ENCODE data around the gene COQ4.

DNA sequence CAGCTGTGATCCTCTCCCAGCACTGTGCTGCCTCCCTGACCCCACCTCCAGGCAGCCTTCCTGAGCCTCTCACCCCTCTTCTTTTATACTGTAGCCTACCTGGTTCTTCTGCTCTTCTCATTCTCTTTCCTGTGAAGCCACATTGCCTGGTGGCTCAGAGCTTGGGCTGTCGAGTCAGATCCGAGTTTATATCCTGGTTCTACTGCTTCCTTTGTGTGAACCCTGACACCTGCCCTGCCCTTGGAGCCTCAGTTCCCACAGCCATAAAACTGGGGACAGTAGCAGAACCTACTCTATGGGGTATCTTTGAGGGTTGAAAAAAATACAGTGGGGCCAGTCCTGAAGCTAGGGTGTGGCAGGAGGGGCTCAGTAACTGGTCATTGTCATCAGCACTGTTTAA, 26.5 kb downstream of the COQ4 start:
- TF ChIP-seq CTCF (IDR thresholded peaks at IDR 0.05; ENCODE audit: low read depth, low read length, missing input control) (no peak), RAD21 (IDR thresholded peaks at IDR 0.05) (no peak), RXRA (IDR thresholded peaks at IDR 0.05) (no peak), GABPA (IDR thresholded peaks at IDR 0.05 in 1 of 2, conservative IDR thresholded peaks at IDR 0.05 in 1 of 2) (no peak), TAF1 (conservative IDR thresholded peaks at IDR 0.05) (no peak), SP1 (IDR thresholded peaks at IDR 0.05) (no peak)
- TF ChIP-seq, protein P1, sequence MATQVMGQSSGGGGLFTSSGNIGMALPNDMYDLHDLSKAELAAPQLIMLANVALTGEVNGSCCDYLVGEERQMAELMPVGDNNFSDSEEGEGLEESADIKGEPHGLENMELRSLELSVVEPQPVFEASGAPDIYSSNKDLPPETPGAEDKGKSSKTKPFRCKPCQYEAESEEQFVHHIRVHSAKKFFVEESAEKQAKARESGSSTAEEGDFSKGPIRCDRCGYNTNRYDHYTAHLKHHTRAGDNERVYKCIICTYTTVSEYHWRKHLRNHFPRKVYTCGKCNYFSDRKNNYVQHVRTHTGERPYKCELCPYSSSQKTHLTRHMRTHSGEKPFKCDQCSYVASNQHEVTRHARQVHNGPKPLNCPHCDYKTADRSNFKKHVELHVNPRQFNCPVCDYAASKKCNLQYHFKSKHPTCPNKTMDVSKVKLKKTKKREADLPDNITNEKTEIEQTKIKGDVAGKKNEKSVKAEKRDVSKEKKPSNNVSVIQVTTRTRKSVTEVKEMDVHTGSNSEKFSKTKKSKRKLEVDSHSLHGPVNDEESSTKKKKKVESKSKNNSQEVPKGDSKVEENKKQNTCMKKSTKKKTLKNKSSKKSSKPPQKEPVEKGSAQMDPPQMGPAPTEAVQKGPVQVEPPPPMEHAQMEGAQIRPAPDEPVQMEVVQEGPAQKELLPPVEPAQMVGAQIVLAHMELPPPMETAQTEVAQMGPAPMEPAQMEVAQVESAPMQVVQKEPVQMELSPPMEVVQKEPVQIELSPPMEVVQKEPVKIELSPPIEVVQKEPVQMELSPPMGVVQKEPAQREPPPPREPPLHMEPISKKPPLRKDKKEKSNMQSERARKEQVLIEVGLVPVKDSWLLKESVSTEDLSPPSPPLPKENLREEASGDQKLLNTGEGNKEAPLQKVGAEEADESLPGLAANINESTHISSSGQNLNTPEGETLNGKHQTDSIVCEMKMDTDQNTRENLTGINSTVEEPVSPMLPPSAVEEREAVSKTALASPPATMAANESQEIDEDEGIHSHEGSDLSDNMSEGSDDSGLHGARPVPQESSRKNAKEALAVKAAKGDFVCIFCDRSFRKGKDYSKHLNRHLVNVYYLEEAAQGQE (IDR thresholded peaks at IDR 0.05), result no peak
